A549 (cell line): ENCODE results near the gene JMJD6.

Source experiments
- EHMT2 ChIP-seq: fragments of 200-600 bp; sonication (generic); IDR thresholded peaks from 2 replicates; pipeline ENCODE4 v1.6.1; 2016; ENCODE audit warnings: antibody characterized with exemption, low read depth, mild to moderate bottlenecking, moderate library complexity
- KDM5A ChIP-seq: fragments of 200-600 bp; sonication (generic); IDR thresholded peaks from 2 replicates; pipeline ENCODE4 v1.6.1; 2016; ENCODE audit warnings: antibody characterized with exemption, mild to moderate bottlenecking
- MAZ ChIP-seq: fragments of 150-350 bp; IDR thresholded peaks from 2 replicates; pipeline ENCODE4 v1.6.1; 2014; ENCODE audit warnings: antibody characterized with exemption, low read depth, low read length, borderline replicate concordance
- POLR2A ChIP-seq: IDR thresholded peaks from 2 replicates; pipeline ENCODE4 v1.6.1; 2012; ENCODE audit warnings: mild to moderate bottlenecking, low read length
- RCOR1 ChIP-seq: fragments of 150-350 bp; IDR thresholded peaks from 2 replicates; pipeline ENCODE4 v1.6.1; 2014; ENCODE audit warnings: antibody characterized with exemption, low read length, low read depth
- RFX5 ChIP-seq: fragments of 450-650 bp; IDR thresholded peaks from 2 replicates; pipeline ENCODE4 v1.7.1; 2014; ENCODE audit warnings: antibody characterized with exemption, mild to moderate bottlenecking, moderate library complexity
- ZNF302 ChIP-seq: fragments of 250-450 bp; sonication (Bioruptor Pico); IDR thresholded peaks from 2 replicates; pipeline ENCODE4 v1.9.0; 2021; ENCODE audit warnings: inconsistent platforms, mild to moderate bottlenecking, moderate library complexity
- TF ChIP-seq, protein P1 (sequence below): fragments of >200 bp; sonication (Bioruptor Twin); formaldehyde crosslinking; IDR thresholded peaks from 3 replicates; pipeline ENCODE4 v1.5.1; 2016
- TF ChIP-seq, protein P2 (sequence below): IDR thresholded peaks from 2 replicates; pipeline ENCODE4 v1.6.1; 2012
- TF ChIP-seq, protein P3 (sequence below): fragments of 200-600 bp; sonication (generic); IDR thresholded peaks from 2 replicates; pipeline ENCODE4 v1.6.1; 2016; ENCODE audit warnings: antibody characterized with exemption, mild to moderate bottlenecking, moderate library complexity

DNA sequence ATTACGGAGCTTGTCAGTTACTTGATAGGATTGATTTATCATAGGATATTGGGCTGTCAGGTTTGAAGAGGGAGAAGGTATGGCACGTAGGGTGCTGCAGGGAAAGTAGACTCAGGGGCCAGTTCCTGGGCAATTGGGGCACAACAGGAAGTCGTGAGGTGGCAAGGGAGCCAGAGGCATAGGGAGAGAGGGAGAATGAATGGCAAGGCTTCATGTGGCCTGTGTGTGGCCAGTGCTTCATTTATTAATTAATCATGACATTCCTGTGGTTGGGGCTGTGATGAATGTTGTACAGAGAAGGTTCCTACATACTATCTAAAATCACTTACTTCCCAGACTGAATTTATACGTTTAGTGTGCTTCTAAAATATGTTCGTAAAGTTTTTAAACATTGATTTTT, 30.9 kb upstream of the JMJD6 start:
- TF ChIP-seq POLR2A (no peak), RCOR1 (no peak), ZNF302 (no peak), RFX5 (no peak), KDM5A (no peak), MAZ (no peak), EHMT2 (no peak)
- TF ChIP-seq, protein P1, sequence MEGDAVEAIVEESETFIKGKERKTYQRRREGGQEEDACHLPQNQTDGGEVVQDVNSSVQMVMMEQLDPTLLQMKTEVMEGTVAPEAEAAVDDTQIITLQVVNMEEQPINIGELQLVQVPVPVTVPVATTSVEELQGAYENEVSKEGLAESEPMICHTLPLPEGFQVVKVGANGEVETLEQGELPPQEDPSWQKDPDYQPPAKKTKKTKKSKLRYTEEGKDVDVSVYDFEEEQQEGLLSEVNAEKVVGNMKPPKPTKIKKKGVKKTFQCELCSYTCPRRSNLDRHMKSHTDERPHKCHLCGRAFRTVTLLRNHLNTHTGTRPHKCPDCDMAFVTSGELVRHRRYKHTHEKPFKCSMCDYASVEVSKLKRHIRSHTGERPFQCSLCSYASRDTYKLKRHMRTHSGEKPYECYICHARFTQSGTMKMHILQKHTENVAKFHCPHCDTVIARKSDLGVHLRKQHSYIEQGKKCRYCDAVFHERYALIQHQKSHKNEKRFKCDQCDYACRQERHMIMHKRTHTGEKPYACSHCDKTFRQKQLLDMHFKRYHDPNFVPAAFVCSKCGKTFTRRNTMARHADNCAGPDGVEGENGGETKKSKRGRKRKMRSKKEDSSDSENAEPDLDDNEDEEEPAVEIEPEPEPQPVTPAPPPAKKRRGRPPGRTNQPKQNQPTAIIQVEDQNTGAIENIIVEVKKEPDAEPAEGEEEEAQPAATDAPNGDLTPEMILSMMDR: no peak
- TF ChIP-seq, protein P2, sequence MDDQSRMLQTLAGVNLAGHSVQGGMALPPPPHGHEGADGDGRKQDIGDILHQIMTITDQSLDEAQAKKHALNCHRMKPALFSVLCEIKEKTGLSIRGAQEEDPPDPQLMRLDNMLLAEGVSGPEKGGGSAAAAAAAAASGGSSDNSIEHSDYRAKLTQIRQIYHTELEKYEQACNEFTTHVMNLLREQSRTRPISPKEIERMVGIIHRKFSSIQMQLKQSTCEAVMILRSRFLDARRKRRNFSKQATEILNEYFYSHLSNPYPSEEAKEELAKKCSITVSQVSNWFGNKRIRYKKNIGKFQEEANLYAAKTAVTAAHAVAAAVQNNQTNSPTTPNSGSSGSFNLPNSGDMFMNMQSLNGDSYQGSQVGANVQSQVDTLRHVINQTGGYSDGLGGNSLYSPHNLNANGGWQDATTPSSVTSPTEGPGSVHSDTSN: no peak
- TF ChIP-seq, protein P3, sequence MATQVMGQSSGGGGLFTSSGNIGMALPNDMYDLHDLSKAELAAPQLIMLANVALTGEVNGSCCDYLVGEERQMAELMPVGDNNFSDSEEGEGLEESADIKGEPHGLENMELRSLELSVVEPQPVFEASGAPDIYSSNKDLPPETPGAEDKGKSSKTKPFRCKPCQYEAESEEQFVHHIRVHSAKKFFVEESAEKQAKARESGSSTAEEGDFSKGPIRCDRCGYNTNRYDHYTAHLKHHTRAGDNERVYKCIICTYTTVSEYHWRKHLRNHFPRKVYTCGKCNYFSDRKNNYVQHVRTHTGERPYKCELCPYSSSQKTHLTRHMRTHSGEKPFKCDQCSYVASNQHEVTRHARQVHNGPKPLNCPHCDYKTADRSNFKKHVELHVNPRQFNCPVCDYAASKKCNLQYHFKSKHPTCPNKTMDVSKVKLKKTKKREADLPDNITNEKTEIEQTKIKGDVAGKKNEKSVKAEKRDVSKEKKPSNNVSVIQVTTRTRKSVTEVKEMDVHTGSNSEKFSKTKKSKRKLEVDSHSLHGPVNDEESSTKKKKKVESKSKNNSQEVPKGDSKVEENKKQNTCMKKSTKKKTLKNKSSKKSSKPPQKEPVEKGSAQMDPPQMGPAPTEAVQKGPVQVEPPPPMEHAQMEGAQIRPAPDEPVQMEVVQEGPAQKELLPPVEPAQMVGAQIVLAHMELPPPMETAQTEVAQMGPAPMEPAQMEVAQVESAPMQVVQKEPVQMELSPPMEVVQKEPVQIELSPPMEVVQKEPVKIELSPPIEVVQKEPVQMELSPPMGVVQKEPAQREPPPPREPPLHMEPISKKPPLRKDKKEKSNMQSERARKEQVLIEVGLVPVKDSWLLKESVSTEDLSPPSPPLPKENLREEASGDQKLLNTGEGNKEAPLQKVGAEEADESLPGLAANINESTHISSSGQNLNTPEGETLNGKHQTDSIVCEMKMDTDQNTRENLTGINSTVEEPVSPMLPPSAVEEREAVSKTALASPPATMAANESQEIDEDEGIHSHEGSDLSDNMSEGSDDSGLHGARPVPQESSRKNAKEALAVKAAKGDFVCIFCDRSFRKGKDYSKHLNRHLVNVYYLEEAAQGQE: no peak
